Natural killer cell (primary cell): ENCODE measurements around the gene MAPK4. TPM values are rescaled to one million over a fixed set of nuclear protein-coding genes. Genes with fewer than 3 reads are reported as not detected.
"Not testable (repeated sequence)": the region's sequence is repeated elsewhere in the genome, so short reads cannot be mapped to it uniquely, and the experiment has no call there.

Experiments used
- ATAC-seq, 3 donors: fragments of 150-1000 bp in 2 of 3; fragments of 200-7000 bp in 1 of 3; cut with Tn5 transposase; 1 replicate in 1 of 3; 2 replicates in 2 of 3; pipeline ENCODE4 v1.10.0; 2021; ENCODE audit warnings: mild to moderate bottlenecking in 2 of 3, moderate library complexity in 2 of 3
- DNase-seq, 2 donors: peaks; one replicate each; pipeline versions ENCODE4 v3.0.0 to v3.0.0-alpha.2; 2013 to 2021; ENCODE audit warnings: mixed read lengths in 1 of 2
- H3K27ac ChIP-seq: one replicate; pipeline ENCODE4 v1.5.1; 2013; ENCODE audit warnings: mild to moderate bottlenecking, low read length
- H3K27me3 ChIP-seq: one replicate; pipeline ENCODE4 v1.6.1; 2013; ENCODE audit warnings: low read length; ENCODE audit not compliant: control insufficient read depth, insufficient read depth
- H3K36me3 ChIP-seq: one replicate; pipeline ENCODE4 v1.6.1; 2013; ENCODE audit warnings: low read length; ENCODE audit not compliant: control insufficient read depth, insufficient read depth
- H3K4me1 ChIP-seq: one replicate; pipeline ENCODE4 v1.6.1; 2013; ENCODE audit warnings: low read length; ENCODE audit not compliant: control insufficient read depth, insufficient read depth
- H3K4me3 ChIP-seq: one replicate; pipeline ENCODE4 v1.5.1; 2013; ENCODE audit warnings: low read length
- H3K9me3 ChIP-seq: one replicate; pipeline ENCODE4 v1.6.1; 2013; ENCODE audit warnings: low read length; ENCODE audit not compliant: control insufficient read depth, insufficient read depth
- H3K27ac Mint-ChIP-seq, 2 donors: one replicate each; pipeline ENCODE4 v1.8.0; 2022; ENCODE audit warnings: mild to moderate bottlenecking in 2 of 2, mixed read lengths in 2 of 2, moderate library complexity in 1 of 2
- H3K27me3 Mint-ChIP-seq, 2 donors: one replicate each; pipeline ENCODE4 v1.8.0; 2022; ENCODE audit warnings: low read depth in 2 of 2, mixed read lengths in 2 of 2
- H3K36me3 Mint-ChIP-seq: one replicate; pipeline ENCODE4 v1.8.0; 2022; ENCODE audit warnings: mixed read lengths
- H3K4me1 Mint-ChIP-seq, 2 donors: one replicate each; pipeline ENCODE4 v1.8.0; 2022; ENCODE audit warnings: mixed read lengths in 2 of 2
- H3K4me3 Mint-ChIP-seq: one replicate; pipeline ENCODE4 v1.8.0; 2022; ENCODE audit warnings: mild to moderate bottlenecking, moderate library complexity, mixed read lengths
- H3K9me3 Mint-ChIP-seq, 2 donors: one replicate each; pipeline ENCODE4 v1.8.0; 2022; ENCODE audit warnings: mixed read lengths in 2 of 2
- CTCF ChIP-seq: fragments of 200-600 bp; IDR thresholded peaks from one replicate; pipeline ENCODE4 v1.8.0; 2022; ENCODE audit warnings: antibody characterized with exemption
- WGBS: methylation state at CpG from one replicate; pipeline ENCODE4 v1.1.7; 2013; ENCODE audit warnings: missing lambda C conversion rate; ENCODE audit not compliant: insufficient coverage; 5-methylcytosine and 5-hydroxymethylcytosine counted together
- intact Hi-C: fragments of 100-400 bp; cut with micrococcal nuclease; formaldehyde crosslinking; loops from one replicate; pipeline ENCODE4 v1.14.2; 2022
- total RNA-seq, 4 donors: library from RNA; stranded (reverse); fragments of 120-200 nt in 1 of 4; gene quantifications; one replicate each; pipeline versions ENCODE4 v1.2.3 to v1.2.4, GENCODE V29; 2013 to 2022

The MAPK4 gene
- total RNA-seq, 3 donors from 2014 or later (not counting 1 experiment from before 2014, with no cell fraction given), result not detected

DNA sequence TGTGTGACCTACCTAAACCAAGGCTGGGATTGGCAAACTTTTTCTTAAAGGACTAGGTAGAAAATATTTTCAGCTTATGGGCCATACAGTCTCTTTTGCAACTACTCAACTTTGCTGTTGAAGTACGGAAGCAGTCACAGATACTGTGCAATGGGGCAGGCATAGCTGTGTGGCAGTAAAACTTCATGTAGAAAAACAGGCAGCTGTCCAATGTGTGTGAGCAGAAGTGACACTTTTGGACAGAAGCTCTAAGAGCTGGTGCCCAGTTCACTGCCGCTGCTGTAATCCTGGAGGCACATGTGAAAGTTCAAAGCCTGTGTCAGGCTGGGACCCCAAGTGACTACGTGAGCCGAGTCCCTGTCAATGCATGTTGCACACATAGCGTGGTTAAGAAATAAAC is 46.7 kb downstream of the MAPK4 start:
- 92% methylated on average over 5 of the region's 5 CpGs for WGBS
- Mint-ChIP-seq H3K4me1 (no peaks in the 10 kb centered on the region), H3K9me3 (peaks cover 0 to 6% of the 10 kb centered on the region in 2 donors), H3K4me3 (no peak overlapping the region), H3K27me3 (no peaks in the 10 kb centered on the region), H3K27ac (no peak overlapping the region), H3K36me3 (no peaks in the 10 kb centered on the region)
- Histone ChIP-seq H3K9me3 (no peaks in the 10 kb centered on the region), H3K4me1 (no peaks in the 10 kb centered on the region), H3K36me3 (no peaks in the 10 kb centered on the region), H3K27me3 (no peaks in the 10 kb centered on the region), H3K27ac (no peak overlapping the region), H3K4me3 (no peak overlapping the region)
- intact Hi-C loops, result no loop called here
- ATAC-seq (no peak), DNase-seq (no peak)
- TF ChIP-seq CTCF, result no peak

DNA sequence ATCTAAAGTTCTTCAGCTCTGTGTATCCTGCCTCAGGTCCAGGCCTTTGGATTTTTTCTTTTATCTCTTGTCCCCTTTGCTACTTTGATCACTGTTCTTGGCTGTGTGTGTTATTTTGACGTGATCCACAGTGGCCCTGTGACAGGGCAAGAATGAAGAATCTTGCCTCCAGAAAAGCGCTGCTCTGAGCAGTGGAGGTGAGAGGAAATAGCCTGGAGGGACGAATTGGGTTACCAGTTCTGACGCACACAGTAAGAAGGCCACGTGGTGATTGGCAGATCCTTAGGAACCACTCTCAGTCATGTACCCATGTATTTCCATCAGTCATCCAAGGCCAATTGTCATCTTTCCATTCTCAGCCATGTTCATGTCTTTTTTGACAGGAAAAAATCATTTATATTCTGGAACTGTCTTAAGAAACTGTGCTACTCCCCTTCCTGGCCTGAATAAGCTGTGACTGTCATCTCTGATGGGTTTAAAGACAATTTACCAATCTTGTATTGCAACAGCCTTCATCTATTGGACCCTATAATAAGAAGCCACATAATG is 47.6 kb downstream of the MAPK4 start:
- ATAC-seq (no peak), DNase-seq (no peak)
- intact Hi-C loops, result no loop called here
- Mint-ChIP-seq H3K4me3 (no peak overlapping the region), H3K27ac (no peak overlapping the region), H3K9me3 (peaks cover 0 to 4% of the 10 kb centered on the region in 2 donors), H3K27me3 (peaks cover 0 to 6% of the 10 kb centered on the region in 2 donors), H3K4me1 (no peaks in the 10 kb centered on the region), H3K36me3 (no peaks in the 10 kb centered on the region)
- no peaks in the 10 kb centered on the region for H3K36me3 ChIP-seq
- no peak overlapping the region for H3K4me3 ChIP-seq
- no peak for TF ChIP-seq CTCF
- no peaks in the 10 kb centered on the region for H3K4me1 ChIP-seq
- WGBS, result 77% methylated on average over 5 of the region's 5 CpGs
- no peaks in the 10 kb centered on the region for H3K9me3 ChIP-seq
- no peaks in the 10 kb centered on the region for H3K27me3 ChIP-seq
- no peak overlapping the region for H3K27ac ChIP-seq

DNA sequence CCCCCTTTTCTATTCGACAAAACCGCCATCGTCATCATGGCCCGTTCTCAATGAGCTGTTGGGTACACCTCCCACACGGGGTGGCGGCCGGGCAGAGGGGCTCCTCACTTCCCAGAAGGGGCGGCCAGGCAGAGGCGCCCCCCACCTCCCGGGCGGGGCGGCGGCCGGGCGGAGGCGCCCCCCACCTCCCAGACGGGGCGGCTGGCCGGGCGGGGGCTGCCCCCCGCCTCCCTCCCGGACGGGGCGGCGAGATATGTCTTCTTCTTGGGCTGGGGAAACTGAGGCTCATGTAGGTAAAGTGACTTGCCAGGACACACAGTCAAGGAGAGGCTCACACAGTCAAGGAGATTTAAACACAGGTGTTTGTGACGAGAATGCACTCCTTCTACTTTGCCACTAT is 49.3 kb downstream of the MAPK4 start:
- H3K27ac Mint-ChIP-seq, H3K27ac ChIP-seq, H3K27me3 Mint-ChIP-seq, DNase-seq, H3K27me3 ChIP-seq, H3K36me3 Mint-ChIP-seq, H3K9me3 ChIP-seq, ATAC-seq, H3K9me3 Mint-ChIP-seq, H3K4me1 Mint-ChIP-seq, H3K4me1 ChIP-seq, intact Hi-C loops, H3K36me3 ChIP-seq, H3K4me3 Mint-ChIP-seq, H3K4me3 ChIP-seq: not testable (repeated sequence)
- WGBS, result 93% methylated on average over 26 of the region's 26 CpGs

DNA sequence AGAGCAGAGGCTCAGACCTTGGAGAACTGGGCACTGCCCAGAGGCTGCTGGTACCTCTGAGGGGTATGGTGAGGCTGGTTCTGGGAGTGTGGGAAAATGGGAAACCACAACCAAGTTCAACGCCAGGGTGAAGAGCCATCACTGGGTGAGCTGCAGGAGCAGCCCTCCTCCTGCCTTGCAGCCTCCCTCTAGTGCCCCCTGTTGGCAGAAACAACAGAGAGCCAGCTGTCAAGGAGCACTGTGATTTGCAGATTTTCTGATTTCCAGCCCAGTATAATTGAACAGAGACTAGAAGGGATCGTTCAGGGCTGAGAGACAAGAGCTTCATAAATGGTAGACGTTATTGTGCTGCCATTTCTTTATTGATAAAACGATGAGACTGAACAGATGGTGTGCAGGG is 50.5 kb downstream of the MAPK4 start:
- WGBS, result 69% methylated on average over 4 of the region's 4 CpGs
- DNase-seq (no peak), ATAC-seq (no peak)
- TF ChIP-seq CTCF, result no peak
- Mint-ChIP-seq H3K36me3 (no peaks in the 10 kb centered on the region), H3K4me3 (no peak overlapping the region), H3K27ac (no peak overlapping the region), H3K9me3 (peaks cover 3 to 4% of the 10 kb centered on the region in 2 donors), H3K4me1 (no peaks in the 10 kb centered on the region), H3K27me3 (peaks cover 0 to 7% of the 10 kb centered on the region in 2 donors)
- Histone ChIP-seq H3K36me3 (no peaks in the 10 kb centered on the region), H3K27me3 (no peaks in the 10 kb centered on the region), H3K4me1 (no peaks in the 10 kb centered on the region), H3K4me3 (no peak overlapping the region), H3K27ac (no peak overlapping the region), H3K9me3 (no peaks in the 10 kb centered on the region)
- intact Hi-C loops, result no loop called here
